ENCODE measurements around the gene MRE11. TPM values are rescaled to one million over a fixed set of nuclear protein-coding genes. Genes with fewer than 3 reads are reported as not detected.
A peak's percentile ranks its signal among the peaks of the same experiment; 100 is the strongest.
"Not testable (repeated sequence)": the region's sequence is repeated elsewhere in the genome, so short reads cannot be mapped to it uniquely, and the experiment has no call there.

The MRE11 gene
- total and polyA plus RNA-seq, 2 donors from 2014 or later = 3.5 to 16.6 TPM

- no peak overlapping the region for H3K27ac ChIP-seq (ENCODE audit: low read depth in 2 of 2, low read length in 2 of 2)
- intact Hi-C loops (cut with DNase I) = no loop called here
- no peaks in the 10 kb centered on the region for H3K36me3 ChIP-seq (ENCODE audit: control insufficient read depth in 2 of 3, insufficient read depth in 3 of 3, low read length in 3 of 3)
- FAIRE-seq (no peak), DNase-seq (peak in 1 of 5 donors; percentile 32)
- peak overlapping the region in 1 of 3 donors; percentile 69 for H3K4me3 ChIP-seq (ENCODE audit: low read length in 3 of 3)
- no peaks in the 10 kb centered on the region for H3K27me3 ChIP-seq (ENCODE audit: control insufficient read depth, insufficient read depth, low read length)
- H3K4me1 ChIP-seq (ENCODE audit: control insufficient read depth in 2 of 3, insufficient read depth in 2 of 3, low read depth in 1 of 3, low read length in 3 of 3) = peaks cover 0 to 5% (median 4%) of the 10 kb centered on the region in 3 donors
- H3K9ac ChIP-seq (ENCODE audit: low read length in 3 of 3) = peak overlapping the region in 1 of 3 donors; percentile 14
- TF ChIP-seq CTCF (IDR thresholded peaks at IDR 0.05; ENCODE audit: borderline replicate concordance, extremely low read depth, insufficient read depth) = no peak
- H3K9me3 ChIP-seq (ENCODE audit: control insufficient read depth in 2 of 3, insufficient read depth in 1 of 3, low read length in 3 of 3) = no peaks in the 10 kb centered on the region
Observed at GRCh38 chr11:94513091-94513490, 19.4 kb upstream of the MRE11 start.

- Histone ChIP-seq H3K9me3 (ENCODE audit: control insufficient read depth in 2 of 3, insufficient read depth in 1 of 3, low read length in 3 of 3) (no peaks in the 10 kb centered on the region), H3K4me3 (ENCODE audit: low read length in 3 of 3) (peak within 1 kb of the TSS; percentile 36 to 80 (median 69)), H3K4me1 (ENCODE audit: control insufficient read depth in 2 of 3, insufficient read depth in 2 of 3, low read depth in 1 of 3, low read length in 3 of 3) (peaks cover 0 to 5% (median 4%) of the 10 kb centered on the region in 3 donors), H3K36me3 (ENCODE audit: control insufficient read depth in 2 of 3, insufficient read depth in 3 of 3, low read length in 3 of 3) (no peaks in the 10 kb centered on the region), H3K27ac (ENCODE audit: low read depth in 2 of 2, low read length in 2 of 2) (no peak within 1 kb of the TSS), H3K9ac (ENCODE audit: low read length in 3 of 3) (peak within 1 kb of the TSS in 2 of 3 donors; percentile 14 to 39), H3K27me3 (ENCODE audit: control insufficient read depth, insufficient read depth, low read length) (no peaks in the 10 kb centered on the region)
- FAIRE-seq (no peak), DNase-seq (peak; percentile 77 to 88 (median 82))
- intact Hi-C loops (cut with DNase I) = no loop called here
- no peak for TF ChIP-seq CTCF (IDR thresholded peaks at IDR 0.05; ENCODE audit: borderline replicate concordance, extremely low read depth, insufficient read depth)
Observed at GRCh38 chr11:94511932-94512781, 18.5 kb upstream of the MRE11 start, which contains the start of gene C11orf97. Gene C11orf97, plus strand, starts transcription at chr11:94512461. Its CDS starts 68 bp downstream, at chr11:94512529.

- Histone ChIP-seq H3K36me3 (ENCODE audit: control insufficient read depth in 2 of 3, insufficient read depth in 3 of 3, low read length in 3 of 3) (no peaks in the 10 kb centered on the region), H3K27ac (ENCODE audit: low read depth in 2 of 2, low read length in 2 of 2) (no peak overlapping the region), H3K27me3 (ENCODE audit: control insufficient read depth, insufficient read depth, low read length) (no peaks in the 10 kb centered on the region), H3K4me3 (ENCODE audit: low read length in 3 of 3) (no peak overlapping the region), H3K4me1 (ENCODE audit: control insufficient read depth in 2 of 3, insufficient read depth in 2 of 3, low read depth in 1 of 3, low read length in 3 of 3) (peaks cover 0 to 3% (median 0%) of the 10 kb centered on the region in 3 donors), H3K9me3 (ENCODE audit: control insufficient read depth in 2 of 3, insufficient read depth in 1 of 3, low read length in 3 of 3) (no peaks in the 10 kb centered on the region), H3K9ac (ENCODE audit: low read length in 3 of 3) (no peak overlapping the region)
- FAIRE-seq (no peak), DNase-seq (no peak)
- intact Hi-C loops (cut with DNase I) = no loop called here
- TF ChIP-seq CTCF (IDR thresholded peaks at IDR 0.05; ENCODE audit: borderline replicate concordance, extremely low read depth, insufficient read depth) = no peak
Observed at GRCh38 chr11:94507485-94507884, 13.8 kb upstream of the MRE11 start.

DNA sequence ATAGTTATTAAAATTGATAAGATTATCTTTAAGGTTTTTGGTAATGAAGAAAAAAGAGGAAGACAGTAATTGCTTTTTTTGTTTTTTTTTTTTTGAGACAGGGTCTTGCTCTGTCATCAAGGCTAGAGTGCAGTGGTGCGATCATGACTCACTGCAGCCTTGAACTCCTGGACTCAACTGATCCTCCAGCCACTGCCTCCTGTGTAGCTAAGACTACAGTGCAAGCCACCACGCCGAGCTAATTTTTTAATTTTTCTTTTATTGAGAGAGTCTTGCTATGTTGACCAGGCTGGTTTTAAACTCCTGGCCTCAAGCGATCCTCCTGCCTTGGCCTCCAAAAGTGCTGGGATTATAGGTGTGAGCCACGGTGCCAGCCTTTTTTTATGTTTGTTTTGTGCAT, 12.9 kb upstream of the MRE11 start:
- DNase-seq; H3K36me3 ChIP-seq (ENCODE audit: control insufficient read depth in 2 of 3, insufficient read depth in 3 of 3, low read length in 3 of 3); H3K27ac ChIP-seq (ENCODE audit: low read depth in 2 of 2, low read length in 2 of 2); H3K4me1 ChIP-seq (ENCODE audit: control insufficient read depth in 2 of 3, insufficient read depth in 2 of 3, low read depth in 1 of 3, low read length in 3 of 3); H3K27me3 ChIP-seq (ENCODE audit: control insufficient read depth, insufficient read depth, low read length); FAIRE-seq; H3K9ac ChIP-seq (ENCODE audit: low read length in 3 of 3); H3K4me3 ChIP-seq (ENCODE audit: low read length in 3 of 3); H3K9me3 ChIP-seq (ENCODE audit: control insufficient read depth in 2 of 3, insufficient read depth in 1 of 3, low read length in 3 of 3); intact Hi-C loops (cut with DNase I): not testable (repeated sequence)
